ENCODE measurements around the gene NCKAP5. TPM values are rescaled to one million over a fixed set of nuclear protein-coding genes. Genes with fewer than 3 reads are reported as not detected.

The NCKAP5 gene
- total RNA-seq, 3 donors from 2014 or later (not counting 1 experiment from before 2014, with no cell fraction given) = 0.12 to 0.20 TPM; not detected in 1

DNA sequence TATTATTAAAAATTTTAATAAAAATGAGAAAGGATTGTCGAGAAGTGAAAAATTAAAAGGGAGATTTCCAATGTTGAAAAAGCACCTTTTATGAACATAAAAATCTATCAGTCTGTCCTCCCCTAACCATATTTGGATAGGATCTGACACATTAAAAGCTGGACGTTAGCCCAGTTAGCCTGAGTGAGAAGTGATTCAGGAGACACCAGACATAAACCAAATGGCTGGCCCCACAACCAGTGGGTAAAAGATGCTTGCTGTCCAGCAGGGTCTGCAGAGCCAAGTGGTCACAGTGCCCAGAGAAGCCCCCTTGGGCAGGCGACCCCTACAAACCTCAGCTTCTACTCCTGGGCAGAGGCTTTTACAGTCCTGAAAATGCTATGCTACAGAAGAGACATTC, 644.5 kb downstream of the NCKAP5 start:
- WGBS (ENCODE audit: insufficient coverage) = 75% methylated on average over 2 of the region's 3 CpGs
- no peak overlapping the region for H3K4me3 Mint-ChIP-seq
- no peak overlapping the region for H3K27ac ChIP-seq (ENCODE audit: low read length)
- TF ChIP-seq, protein P1, sequence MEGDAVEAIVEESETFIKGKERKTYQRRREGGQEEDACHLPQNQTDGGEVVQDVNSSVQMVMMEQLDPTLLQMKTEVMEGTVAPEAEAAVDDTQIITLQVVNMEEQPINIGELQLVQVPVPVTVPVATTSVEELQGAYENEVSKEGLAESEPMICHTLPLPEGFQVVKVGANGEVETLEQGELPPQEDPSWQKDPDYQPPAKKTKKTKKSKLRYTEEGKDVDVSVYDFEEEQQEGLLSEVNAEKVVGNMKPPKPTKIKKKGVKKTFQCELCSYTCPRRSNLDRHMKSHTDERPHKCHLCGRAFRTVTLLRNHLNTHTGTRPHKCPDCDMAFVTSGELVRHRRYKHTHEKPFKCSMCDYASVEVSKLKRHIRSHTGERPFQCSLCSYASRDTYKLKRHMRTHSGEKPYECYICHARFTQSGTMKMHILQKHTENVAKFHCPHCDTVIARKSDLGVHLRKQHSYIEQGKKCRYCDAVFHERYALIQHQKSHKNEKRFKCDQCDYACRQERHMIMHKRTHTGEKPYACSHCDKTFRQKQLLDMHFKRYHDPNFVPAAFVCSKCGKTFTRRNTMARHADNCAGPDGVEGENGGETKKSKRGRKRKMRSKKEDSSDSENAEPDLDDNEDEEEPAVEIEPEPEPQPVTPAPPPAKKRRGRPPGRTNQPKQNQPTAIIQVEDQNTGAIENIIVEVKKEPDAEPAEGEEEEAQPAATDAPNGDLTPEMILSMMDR (IDR thresholded peaks at IDR 0.05) = no peak
- no peak for DNase-seq
- H3K27ac Mint-ChIP-seq = no peak overlapping the region
- intact Hi-C loops (cut with micrococcal nuclease) = no loop called here
- peaks cover 7 to 11% of the 10 kb centered on the region in 2 donors for H3K9me3 Mint-ChIP-seq
- no peaks in the 10 kb centered on the region for H3K36me3 Mint-ChIP-seq
- ATAC-seq = no peak
- no peaks in the 10 kb centered on the region for H3K27me3 ChIP-seq (ENCODE audit: control insufficient read depth, insufficient read depth, low read length)
- no peaks in the 10 kb centered on the region for H3K27me3 Mint-ChIP-seq (ENCODE audit: low read depth in 2 of 2)
- H3K4me1 ChIP-seq (ENCODE audit: control insufficient read depth, insufficient read depth, low read length) = no peaks in the 10 kb centered on the region
- H3K4me1 Mint-ChIP-seq = no peaks in the 10 kb centered on the region
- no peaks in the 10 kb centered on the region for H3K9me3 ChIP-seq (ENCODE audit: control insufficient read depth, insufficient read depth, low read length)
- no peaks in the 10 kb centered on the region for H3K36me3 ChIP-seq (ENCODE audit: control insufficient read depth, insufficient read depth, low read length)
- no peak overlapping the region for H3K4me3 ChIP-seq (ENCODE audit: low read length)

DNA sequence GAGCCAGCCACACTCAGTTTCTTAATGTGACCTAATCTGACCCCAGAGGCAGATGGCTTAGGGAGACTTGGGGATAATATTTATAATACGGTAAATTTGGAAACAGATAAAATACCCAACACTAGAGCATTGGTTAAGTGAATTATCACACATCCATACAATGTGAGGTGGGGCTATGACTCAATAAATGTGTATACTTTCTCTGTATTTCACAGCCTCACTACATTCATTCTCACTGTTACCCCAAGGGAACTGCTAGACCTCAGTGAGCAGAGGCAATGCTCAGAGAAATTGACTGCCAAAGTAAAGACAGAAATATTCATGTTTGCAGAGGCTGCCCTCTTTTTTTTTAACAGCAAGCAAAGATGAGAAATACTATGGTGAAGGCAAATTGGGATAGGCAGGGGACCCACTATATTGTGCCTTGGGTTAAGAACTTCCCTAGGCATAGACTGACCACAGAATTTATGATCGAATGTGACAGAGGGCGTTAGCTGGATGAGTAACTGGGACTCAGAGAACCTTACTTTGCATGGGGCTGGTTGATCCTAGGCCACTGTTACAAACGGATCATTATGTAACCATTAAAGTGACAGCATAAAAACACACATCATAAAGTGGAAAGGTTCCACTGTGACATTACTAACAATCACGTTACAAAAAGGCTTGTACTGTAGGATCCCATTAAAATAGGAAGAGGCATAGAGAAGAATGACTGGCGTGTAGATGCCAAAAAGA, 652.3 kb downstream of the NCKAP5 start:
- no peaks in the 10 kb centered on the region for H3K9me3 ChIP-seq (ENCODE audit: control insufficient read depth, insufficient read depth, low read length)
- intact Hi-C loops (cut with micrococcal nuclease) = no loop called here
- WGBS (ENCODE audit: insufficient coverage) = 86% methylated on average over 4 of the region's 6 CpGs
- TF ChIP-seq, protein P1 (IDR thresholded peaks at IDR 0.05) = no peak
- DNase-seq = no peak
- no peaks in the 10 kb centered on the region for H3K36me3 ChIP-seq (ENCODE audit: control insufficient read depth, insufficient read depth, low read length)
- H3K36me3 Mint-ChIP-seq = no peaks in the 10 kb centered on the region
- H3K27ac ChIP-seq (ENCODE audit: low read length) = no peak overlapping the region
- peaks cover 3 to 5% of the 10 kb centered on the region in 2 donors for H3K9me3 Mint-ChIP-seq
- no peak overlapping the region for H3K4me3 ChIP-seq (ENCODE audit: low read length)
- no peaks in the 10 kb centered on the region for H3K4me1 Mint-ChIP-seq
- no peaks in the 10 kb centered on the region for H3K27me3 Mint-ChIP-seq (ENCODE audit: low read depth in 2 of 2)
- H3K27ac Mint-ChIP-seq = no peak overlapping the region
- H3K4me3 Mint-ChIP-seq = no peak overlapping the region
- no peaks in the 10 kb centered on the region for H3K4me1 ChIP-seq (ENCODE audit: control insufficient read depth, insufficient read depth, low read length)
- no peak for ATAC-seq
- no peaks in the 10 kb centered on the region for H3K27me3 ChIP-seq (ENCODE audit: control insufficient read depth, insufficient read depth, low read length)

- no peaks in the 10 kb centered on the region for H3K9me3 ChIP-seq (ENCODE audit: control insufficient read depth, insufficient read depth, low read length)
- no peaks in the 10 kb centered on the region for H3K36me3 ChIP-seq (ENCODE audit: control insufficient read depth, insufficient read depth, low read length)
- H3K27ac Mint-ChIP-seq = no peak overlapping the region
- no peak for ATAC-seq
- no peaks in the 10 kb centered on the region for H3K4me1 ChIP-seq (ENCODE audit: control insufficient read depth, insufficient read depth, low read length)
- H3K4me3 Mint-ChIP-seq = no peak overlapping the region
- H3K27me3 ChIP-seq (ENCODE audit: control insufficient read depth, insufficient read depth, low read length) = no peaks in the 10 kb centered on the region
- WGBS (ENCODE audit: insufficient coverage) = 73% methylated on average over 8 of the region's 8 CpGs
- no peak overlapping the region for H3K4me3 ChIP-seq (ENCODE audit: low read length)
- no peaks in the 10 kb centered on the region for H3K27me3 Mint-ChIP-seq (ENCODE audit: low read depth in 2 of 2)
- H3K4me1 Mint-ChIP-seq = no peaks in the 10 kb centered on the region
- TF ChIP-seq, protein P1 (IDR thresholded peaks at IDR 0.05) = no peak
- H3K27ac ChIP-seq (ENCODE audit: low read length) = no peak overlapping the region
- H3K36me3 Mint-ChIP-seq = no peaks in the 10 kb centered on the region
- DNase-seq = no peak
- intact Hi-C loops (cut with micrococcal nuclease) = no loop called here
- H3K9me3 Mint-ChIP-seq = peaks cover 0 to 4% of the 10 kb centered on the region in 2 donors
Measured at GRCh38 chr2:132911726-132912724, 656.2 kb downstream of the NCKAP5 start.
